ENCODE measurements around the gene ASB16. TPM values are rescaled to one million over a fixed set of nuclear protein-coding genes. Genes with fewer than 3 reads are reported as not detected.
A peak's percentile ranks its signal among the peaks of the same experiment; 100 is the strongest.
"Not testable (repeated sequence)": the region's sequence is repeated elsewhere in the genome, so short reads cannot be mapped to it uniquely, and the experiment has no call there.

The ASB16 gene
- total and polyA plus RNA-seq, 7 donors, result 1.1 to 43.4 (median 17.0) TPM

DNA sequence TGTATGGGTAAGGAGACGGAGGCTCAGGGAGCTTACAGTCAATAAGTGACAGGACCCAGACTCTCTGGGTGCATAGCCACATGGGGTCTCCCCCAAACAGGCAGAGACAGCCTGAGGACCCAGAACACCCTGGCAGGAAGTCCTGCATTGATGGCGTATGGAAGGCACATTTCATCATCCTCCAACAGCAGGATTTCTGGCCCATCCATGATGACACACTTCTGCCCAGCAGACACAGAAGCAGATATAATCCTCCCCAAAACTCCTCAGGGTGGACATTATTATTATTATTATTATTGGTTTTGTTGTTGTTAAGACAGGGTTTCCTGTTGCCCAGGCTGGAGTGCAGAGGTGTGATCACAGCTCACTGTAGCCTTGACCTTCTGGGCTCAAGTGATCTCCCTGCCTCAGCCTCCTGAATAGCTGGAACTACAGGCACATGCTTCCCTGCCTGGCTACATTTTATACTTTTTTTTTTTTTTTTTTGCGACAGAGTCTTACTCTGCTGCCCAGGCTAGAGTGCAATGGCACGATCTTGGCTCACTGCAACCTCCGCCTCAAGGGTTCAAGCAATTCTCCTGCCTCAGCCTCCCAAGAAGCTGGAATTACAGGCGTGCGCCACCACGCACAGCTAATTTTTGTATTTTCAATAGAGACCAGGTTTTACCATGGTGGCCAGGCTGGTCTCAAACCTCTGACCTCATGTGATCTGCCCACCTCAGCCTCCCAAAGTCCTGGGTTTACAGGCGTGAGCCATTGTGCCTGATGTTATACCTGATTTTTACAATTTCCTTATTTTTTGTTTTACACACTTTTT lies 35.5 kb upstream of the ASB16 start:
- WGBS, 3 donors, result 95 to 97% (median 95%) methylated on average over 9 of the region's 9 CpGs
- H3K27ac ChIP-seq, result no peak overlapping the region
- peaks cover 0 to 3% (median 2%) of the 10 kb centered on the region in 3 donors for H3K27me3 ChIP-seq (ENCODE audit: insufficient read depth in 3 of 3, low read length in 2 of 3)
- no peaks in the 10 kb centered on the region for H3K9me3 ChIP-seq
- DNase-seq (no peak), ATAC-seq (no peak)
- no peaks in the 10 kb centered on the region for H3K4me1 ChIP-seq
- no peaks in the 10 kb centered on the region for H3K36me3 ChIP-seq (ENCODE audit: insufficient read depth in 1 of 2, low read depth in 1 of 2)
- TF ChIP-seq, protein P1, sequence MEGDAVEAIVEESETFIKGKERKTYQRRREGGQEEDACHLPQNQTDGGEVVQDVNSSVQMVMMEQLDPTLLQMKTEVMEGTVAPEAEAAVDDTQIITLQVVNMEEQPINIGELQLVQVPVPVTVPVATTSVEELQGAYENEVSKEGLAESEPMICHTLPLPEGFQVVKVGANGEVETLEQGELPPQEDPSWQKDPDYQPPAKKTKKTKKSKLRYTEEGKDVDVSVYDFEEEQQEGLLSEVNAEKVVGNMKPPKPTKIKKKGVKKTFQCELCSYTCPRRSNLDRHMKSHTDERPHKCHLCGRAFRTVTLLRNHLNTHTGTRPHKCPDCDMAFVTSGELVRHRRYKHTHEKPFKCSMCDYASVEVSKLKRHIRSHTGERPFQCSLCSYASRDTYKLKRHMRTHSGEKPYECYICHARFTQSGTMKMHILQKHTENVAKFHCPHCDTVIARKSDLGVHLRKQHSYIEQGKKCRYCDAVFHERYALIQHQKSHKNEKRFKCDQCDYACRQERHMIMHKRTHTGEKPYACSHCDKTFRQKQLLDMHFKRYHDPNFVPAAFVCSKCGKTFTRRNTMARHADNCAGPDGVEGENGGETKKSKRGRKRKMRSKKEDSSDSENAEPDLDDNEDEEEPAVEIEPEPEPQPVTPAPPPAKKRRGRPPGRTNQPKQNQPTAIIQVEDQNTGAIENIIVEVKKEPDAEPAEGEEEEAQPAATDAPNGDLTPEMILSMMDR (IDR thresholded peaks at IDR 0.05), result no peak
- intact Hi-C loops (cut with DNase I), result loop anchor here in 1 of 2 donors (5.0 kb wide), 1 partner anchor 32 kb away; no protein-coding TSS in a partner anchor
- no peak overlapping the region for H3K4me3 ChIP-seq

DNA sequence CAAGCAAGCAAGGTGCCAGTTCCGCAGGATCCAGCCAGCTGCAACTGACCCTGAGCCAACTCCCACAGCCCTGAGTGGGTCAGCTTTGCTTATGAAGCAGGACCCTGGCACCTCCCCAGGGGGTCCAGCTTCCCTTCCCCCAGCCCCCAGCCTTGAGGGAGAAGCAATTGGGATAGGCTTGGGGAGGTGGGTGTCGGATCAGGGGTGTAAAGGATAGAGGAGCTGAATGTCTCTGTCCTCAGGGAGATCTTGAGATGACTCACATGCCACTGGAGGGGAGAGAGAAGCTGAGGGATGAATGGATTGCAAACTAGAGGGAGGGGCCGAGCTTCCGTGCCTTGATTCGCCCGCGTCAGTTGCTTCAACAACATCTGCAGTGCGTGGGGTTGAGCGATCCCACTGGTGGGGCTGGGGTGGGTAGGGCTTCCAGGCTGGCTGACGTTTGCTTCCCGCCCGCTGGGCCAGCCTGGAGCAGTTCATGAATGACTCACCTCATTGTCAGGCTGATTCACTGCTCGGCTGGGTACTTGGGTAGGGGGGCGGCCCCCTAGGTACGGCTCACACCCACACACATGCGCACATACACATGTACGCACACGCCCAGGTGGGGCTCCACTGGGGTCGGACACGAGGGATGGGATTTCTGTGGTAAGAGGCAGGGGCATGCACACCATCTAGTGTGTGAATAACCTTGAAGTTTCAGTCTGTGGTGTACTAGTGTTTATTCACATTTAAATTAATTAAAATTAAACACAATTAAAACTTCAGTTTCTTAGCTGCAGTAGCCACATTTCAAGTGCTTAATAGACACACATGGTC lies 32.4 kb upstream of the ASB16 start:
- DNase-seq, result peak; percentile 88 to 89
- H3K27me3 ChIP-seq (ENCODE audit: insufficient read depth in 3 of 3, low read length in 2 of 3), result peaks cover 0 to 3% (median 2%) of the 10 kb centered on the region in 3 donors
- H3K4me1 ChIP-seq, result no peaks in the 10 kb centered on the region
- H3K36me3 ChIP-seq (ENCODE audit: insufficient read depth in 1 of 2, low read depth in 1 of 2), result no peaks in the 10 kb centered on the region
- H3K4me3 ChIP-seq, result peak overlapping the region; percentile 8
- peak overlapping the region; percentile 16 for H3K27ac ChIP-seq
- H3K9me3 ChIP-seq, result no peaks in the 10 kb centered on the region
- ATAC-seq, result peak; percentile 65 to 87 (median 82)
- 9 to 20% (median 19%) methylated on average over 18 to 20 of the region's 20 CpGs for WGBS, 3 donors
- TF ChIP-seq, protein P1 (IDR thresholded peaks at IDR 0.05), result no peak
- intact Hi-C loops (cut with DNase I), result no loop called here

DNA sequence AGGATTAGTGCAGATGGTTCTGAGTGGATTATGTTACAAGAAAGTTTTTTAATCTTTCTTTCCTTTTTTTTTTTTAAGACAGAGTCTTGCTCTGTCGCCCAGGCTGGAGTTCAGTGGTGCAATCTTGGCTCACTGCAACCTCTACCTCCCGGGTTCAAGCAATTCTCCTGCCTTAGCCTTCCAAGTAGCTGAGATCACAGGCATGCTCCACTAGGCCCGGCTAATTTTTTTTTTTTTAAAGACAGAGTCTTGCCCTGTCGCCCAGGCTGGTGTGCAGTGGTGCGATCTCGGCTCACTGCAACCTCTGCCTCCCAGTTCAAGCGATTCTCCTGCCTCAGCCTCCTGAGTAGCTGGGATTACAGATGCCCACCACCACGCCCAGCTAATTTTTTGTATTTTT lies 26.6 kb upstream of the ASB16 start:
- H3K4me1 ChIP-seq, result peaks cover 23% of the 10 kb centered on the region
- intact Hi-C loops (cut with DNase I), result loop anchor here in 1 of 2 donors (5.0 kb wide), 1 partner anchor 203 kb away; the partner anchor contains the start of gene GRN
- H3K27ac ChIP-seq; H3K9me3 ChIP-seq; ATAC-seq; H3K4me3 ChIP-seq; H3K36me3 ChIP-seq (ENCODE audit: insufficient read depth in 1 of 2, low read depth in 1 of 2); H3K27me3 ChIP-seq (ENCODE audit: insufficient read depth in 3 of 3, low read length in 2 of 3); DNase-seq: not testable (repeated sequence)
- WGBS, 3 donors, result 83 to 92% (median 86%) methylated on average over 8 of the region's 8 CpGs

DNA sequence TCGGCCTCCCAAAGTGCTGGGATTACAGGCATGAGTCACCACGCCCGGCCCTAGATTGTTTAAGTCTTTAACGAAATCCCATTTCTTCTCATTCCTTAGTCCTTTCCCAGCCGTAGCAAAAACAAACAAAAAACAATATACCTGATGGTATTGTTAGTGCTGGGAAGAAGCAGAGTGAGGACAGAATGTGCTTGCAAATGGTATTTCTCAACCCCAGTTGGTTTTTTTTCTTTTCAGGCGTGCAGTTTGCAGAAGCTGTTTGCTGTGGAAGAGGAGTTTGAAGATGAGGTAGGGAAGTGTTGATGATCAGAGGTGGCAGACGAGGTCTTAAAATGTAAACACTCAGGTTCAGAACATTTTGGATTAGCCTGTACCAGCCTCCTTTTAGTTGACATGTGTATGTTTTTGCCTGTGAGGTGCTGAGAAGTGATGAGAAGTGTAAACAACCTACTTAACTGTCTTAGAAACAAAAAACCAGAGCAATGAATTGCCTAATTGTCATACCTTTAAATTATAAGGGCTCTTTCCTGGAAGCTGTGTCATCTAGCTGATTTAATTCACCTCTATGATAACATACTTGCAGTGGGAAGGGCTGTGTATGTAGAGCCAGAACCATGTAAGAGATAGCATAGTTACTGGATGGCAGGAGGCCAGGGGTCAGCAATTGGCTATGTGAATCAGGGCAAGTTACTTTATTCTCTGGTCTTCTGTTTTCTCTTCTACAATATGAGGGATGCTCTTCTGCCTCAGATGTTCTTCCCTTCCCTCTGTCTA lies 25.4 kb upstream of the ASB16 start:
- H3K27me3 ChIP-seq (ENCODE audit: insufficient read depth in 3 of 3, low read length in 2 of 3), result no peaks in the 10 kb centered on the region
- H3K27ac ChIP-seq, result peak overlapping the region; percentile 46
- no peaks in the 10 kb centered on the region for H3K36me3 ChIP-seq (ENCODE audit: insufficient read depth in 1 of 2, low read depth in 1 of 2)
- no peak overlapping the region for H3K4me3 ChIP-seq
- H3K9me3 ChIP-seq, result no peaks in the 10 kb centered on the region
- intact Hi-C loops (cut with DNase I), result loop anchor here in 1 of 2 donors (5.0 kb wide), 1 partner anchor 202 kb away; the partner anchor contains the start of gene GRN
- peaks cover 23% of the 10 kb centered on the region for H3K4me1 ChIP-seq
- ATAC-seq (no peak), DNase-seq (no peak)
- TF ChIP-seq, protein P1 (IDR thresholded peaks at IDR 0.05), result no peak
- 82 to 95% (median 85%) methylated on average over 7 of the region's 7 CpGs for WGBS, 3 donors

Measured in psoas muscle (tissue), 8 donors.